Measurements from ENCODE around the gene VKORC1.

The VKORC1 gene

GRCh38 chr16:31092330-31092729 is 2.3 kb downstream of the VKORC1 start:
- H3K4me3 ChIP-seq (ENCODE audit: control insufficient read depth, low read depth, low read length) = no peak overlapping the region
- DNase-seq (ENCODE audit: low read depth) = peak; percentile 42
- no peak for TF ChIP-seq CTCF (IDR thresholded peaks at IDR 0.05; ENCODE audit: control insufficient read depth, insufficient read depth, low read depth, low read length, missing control alignments)

- no peak overlapping the region for H3K4me3 ChIP-seq (ENCODE audit: control insufficient read depth, low read depth, low read length)
- TF ChIP-seq CTCF (IDR thresholded peaks at IDR 0.05; ENCODE audit: control insufficient read depth, insufficient read depth, low read depth, low read length, missing control alignments) = no peak
- no peak for DNase-seq (ENCODE audit: low read depth)
These were observed 4.1 kb downstream of the VKORC1 start for GRCh38 chr16:31090540-31090939.

GRCh38 chr16:31089199-31089598 is 5.4 kb downstream of the VKORC1 start:
- no peak for DNase-seq (ENCODE audit: low read depth)
- no peak for TF ChIP-seq CTCF (IDR thresholded peaks at IDR 0.05; ENCODE audit: control insufficient read depth, insufficient read depth, low read depth, low read length, missing control alignments)
- no peak overlapping the region for H3K4me3 ChIP-seq (ENCODE audit: control insufficient read depth, low read depth, low read length)

GRCh38 chr16:31088459-31089183 is 6.0 kb downstream of the VKORC1 start, which contains the start of gene PRSS53:
Gene PRSS53, minus strand, starts transcription at chr16:31088943. Its CDS starts 134 bp downstream, at chr16:31088809.
- no peak for DNase-seq (ENCODE audit: low read depth)
- H3K4me3 ChIP-seq (ENCODE audit: control insufficient read depth, low read depth, low read length) = no peak within 1 kb of the TSS

GRCh38 chr16:31087971-31088370 is 6.6 kb downstream of the VKORC1 start:
- no peak for DNase-seq (ENCODE audit: low read depth)
- H3K4me3 ChIP-seq (ENCODE audit: control insufficient read depth, low read depth, low read length) = no peak overlapping the region
- TF ChIP-seq CTCF (IDR thresholded peaks at IDR 0.05; ENCODE audit: control insufficient read depth, insufficient read depth, low read depth, low read length, missing control alignments) = no peak

More at GRCh38 chr16:31088459-31089183, 6.0 kb downstream of the VKORC1 start, which contains the start of gene PRSS53:
- TF ChIP-seq CTCF (IDR thresholded peaks at IDR 0.05; ENCODE audit: control insufficient read depth, insufficient read depth, low read depth, low read length, missing control alignments) = no peak

- no peak for TF ChIP-seq CTCF (IDR thresholded peaks at IDR 0.05; ENCODE audit: control insufficient read depth, insufficient read depth, low read depth, low read length, missing control alignments)
- no peak for DNase-seq (ENCODE audit: low read depth)
- no peak overlapping the region for H3K4me3 ChIP-seq (ENCODE audit: control insufficient read depth, low read depth, low read length)
These were observed 7.1 kb downstream of the VKORC1 start for GRCh38 chr16:31087481-31087880.

Data from AG09309 (cell line).